Measurements from ENCODE around the gene PRKD1. TPM values are rescaled to one million over a fixed set of nuclear protein-coding genes. Genes with fewer than 3 reads are reported as not detected.

Gene PRKD1
- total RNA-seq, 3 donors from 2014 or later (not counting 1 experiment from before 2014, with no cell fraction given): not detected

DNA sequence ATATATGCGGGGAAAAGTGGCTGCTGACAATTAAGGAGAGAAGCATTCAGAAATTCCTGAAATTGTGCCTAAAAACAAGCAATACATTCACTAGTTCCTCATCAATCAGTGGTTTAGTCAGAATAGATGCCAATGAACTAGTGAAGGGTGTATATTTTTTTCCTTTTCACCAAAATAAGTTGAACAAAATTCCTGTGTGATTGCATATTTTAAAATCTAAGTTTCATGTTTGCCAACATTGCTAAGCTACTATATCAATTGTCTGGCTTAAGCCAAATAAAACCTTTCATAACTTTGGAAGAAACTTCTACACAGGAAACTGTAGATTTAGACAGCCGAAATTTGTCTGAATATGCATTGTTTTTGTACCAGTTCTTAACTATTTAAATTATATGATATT is 8.7 kb downstream of the PRKD1 start:
- Histone ChIP-seq H3K4me3 (ENCODE audit: low read length) (no peak overlapping the region), H3K36me3 (ENCODE audit: control insufficient read depth, insufficient read depth, low read length) (no peaks in the 10 kb centered on the region), H3K9me3 (ENCODE audit: control insufficient read depth, insufficient read depth, low read length) (no peaks in the 10 kb centered on the region), H3K27ac (ENCODE audit: low read length) (no peak overlapping the region), H3K27me3 (ENCODE audit: control insufficient read depth, insufficient read depth, low read length) (no peaks in the 10 kb centered on the region), H3K4me1 (ENCODE audit: control insufficient read depth, insufficient read depth, low read length) (no peaks in the 10 kb centered on the region)
- no peak for DNase-seq
- H3K27ac Mint-ChIP-seq: no peak overlapping the region
- H3K4me3 Mint-ChIP-seq: no peak overlapping the region
- H3K27me3 Mint-ChIP-seq (ENCODE audit: low read depth in 2 of 2): no peaks in the 10 kb centered on the region
- H3K36me3 Mint-ChIP-seq: no peaks in the 10 kb centered on the region
- ATAC-seq: no peak
- intact Hi-C loops (cut with micrococcal nuclease): no loop called here
- no CpG with 5 or more reads among the region's 2 CpGs for WGBS (ENCODE audit: insufficient coverage)
- no peaks in the 10 kb centered on the region for H3K4me1 Mint-ChIP-seq
- peaks cover 2 to 8% of the 10 kb centered on the region in 2 donors for H3K9me3 Mint-ChIP-seq
- TF ChIP-seq, protein P1, sequence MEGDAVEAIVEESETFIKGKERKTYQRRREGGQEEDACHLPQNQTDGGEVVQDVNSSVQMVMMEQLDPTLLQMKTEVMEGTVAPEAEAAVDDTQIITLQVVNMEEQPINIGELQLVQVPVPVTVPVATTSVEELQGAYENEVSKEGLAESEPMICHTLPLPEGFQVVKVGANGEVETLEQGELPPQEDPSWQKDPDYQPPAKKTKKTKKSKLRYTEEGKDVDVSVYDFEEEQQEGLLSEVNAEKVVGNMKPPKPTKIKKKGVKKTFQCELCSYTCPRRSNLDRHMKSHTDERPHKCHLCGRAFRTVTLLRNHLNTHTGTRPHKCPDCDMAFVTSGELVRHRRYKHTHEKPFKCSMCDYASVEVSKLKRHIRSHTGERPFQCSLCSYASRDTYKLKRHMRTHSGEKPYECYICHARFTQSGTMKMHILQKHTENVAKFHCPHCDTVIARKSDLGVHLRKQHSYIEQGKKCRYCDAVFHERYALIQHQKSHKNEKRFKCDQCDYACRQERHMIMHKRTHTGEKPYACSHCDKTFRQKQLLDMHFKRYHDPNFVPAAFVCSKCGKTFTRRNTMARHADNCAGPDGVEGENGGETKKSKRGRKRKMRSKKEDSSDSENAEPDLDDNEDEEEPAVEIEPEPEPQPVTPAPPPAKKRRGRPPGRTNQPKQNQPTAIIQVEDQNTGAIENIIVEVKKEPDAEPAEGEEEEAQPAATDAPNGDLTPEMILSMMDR (IDR thresholded peaks at IDR 0.05): no peak

DNA sequence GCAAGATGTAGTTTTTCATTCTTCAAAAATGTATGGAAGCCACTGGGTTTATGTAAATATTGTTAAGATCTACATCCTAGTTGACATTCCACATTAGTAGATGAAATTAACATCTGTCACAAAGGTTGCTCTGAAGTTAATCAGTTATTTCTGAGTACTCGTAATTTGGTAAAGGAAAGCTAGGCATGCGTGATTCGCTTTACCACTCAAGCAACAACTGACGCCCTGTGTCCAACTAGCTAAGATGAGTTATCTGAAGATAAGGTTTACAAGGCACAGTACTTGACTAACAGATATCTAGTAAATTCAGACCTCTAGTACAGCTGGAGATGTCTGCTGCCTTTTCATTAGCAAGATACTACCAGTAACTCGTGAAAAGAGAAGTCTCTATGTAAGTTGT is 14.1 kb downstream of the PRKD1 start:
- H3K4me1 ChIP-seq (ENCODE audit: control insufficient read depth, insufficient read depth, low read length): no peaks in the 10 kb centered on the region
- ATAC-seq: no peak
- H3K4me3 ChIP-seq (ENCODE audit: low read length): no peak overlapping the region
- WGBS (ENCODE audit: insufficient coverage): 91% methylated on average over 5 of the region's 5 CpGs
- TF ChIP-seq, protein P1 (IDR thresholded peaks at IDR 0.05): no peak
- DNase-seq: no peak
- H3K9me3 Mint-ChIP-seq: peaks cover 5 to 7% of the 10 kb centered on the region in 2 donors
- H3K27me3 Mint-ChIP-seq (ENCODE audit: low read depth in 2 of 2): no peaks in the 10 kb centered on the region
- H3K36me3 Mint-ChIP-seq: no peaks in the 10 kb centered on the region
- H3K27ac ChIP-seq (ENCODE audit: low read length): no peak overlapping the region
- no peak overlapping the region for H3K4me3 Mint-ChIP-seq
- no peaks in the 10 kb centered on the region for H3K27me3 ChIP-seq (ENCODE audit: control insufficient read depth, insufficient read depth, low read length)
- no peak overlapping the region for H3K27ac Mint-ChIP-seq
- no peaks in the 10 kb centered on the region for H3K4me1 Mint-ChIP-seq
- H3K36me3 ChIP-seq (ENCODE audit: control insufficient read depth, insufficient read depth, low read length): no peaks in the 10 kb centered on the region
- intact Hi-C loops (cut with micrococcal nuclease): no loop called here
- no peaks in the 10 kb centered on the region for H3K9me3 ChIP-seq (ENCODE audit: control insufficient read depth, insufficient read depth, low read length)

DNA sequence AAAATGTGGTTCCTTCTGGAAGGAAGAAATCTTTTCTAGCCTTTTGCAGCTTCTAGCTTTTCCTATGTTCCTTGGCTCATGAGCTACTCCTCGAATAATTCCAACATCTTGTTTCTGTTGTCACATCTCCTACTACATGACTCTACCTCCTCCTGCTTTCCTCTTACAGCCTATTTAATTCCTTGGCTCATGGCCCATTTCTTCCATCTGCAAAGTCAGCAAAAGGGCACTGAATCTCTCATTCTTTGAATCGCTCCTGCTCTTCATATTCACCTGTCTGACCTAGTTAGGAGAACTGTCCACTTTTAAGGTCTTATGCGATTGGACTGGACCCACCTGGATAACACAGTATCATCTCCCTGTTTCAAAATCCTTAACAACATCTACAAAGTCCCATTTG is 15.8 kb downstream of the PRKD1 start:
- Mint-ChIP-seq H3K4me3 (no peak overlapping the region), H3K4me1 (no peaks in the 10 kb centered on the region)

More for the DNA sequence above, 15.8 kb downstream of the PRKD1 start:
- Histone ChIP-seq H3K27me3 (ENCODE audit: control insufficient read depth, insufficient read depth, low read length) (no peaks in the 10 kb centered on the region), H3K4me1 (ENCODE audit: control insufficient read depth, insufficient read depth, low read length) (no peaks in the 10 kb centered on the region), H3K9me3 (ENCODE audit: control insufficient read depth, insufficient read depth, low read length) (no peaks in the 10 kb centered on the region), H3K27ac (ENCODE audit: low read length) (no peak overlapping the region), H3K36me3 (ENCODE audit: control insufficient read depth, insufficient read depth, low read length) (no peaks in the 10 kb centered on the region), H3K4me3 (ENCODE audit: low read length) (no peak overlapping the region)
- no peaks in the 10 kb centered on the region for H3K27me3 Mint-ChIP-seq (ENCODE audit: low read depth in 2 of 2)
- TF ChIP-seq, protein P1 (IDR thresholded peaks at IDR 0.05): no peak
- 82% methylated on average over 3 of the region's 3 CpGs for WGBS (ENCODE audit: insufficient coverage)
- peaks cover 6 to 7% of the 10 kb centered on the region in 2 donors for H3K9me3 Mint-ChIP-seq
- DNase-seq: no peak
- no peaks in the 10 kb centered on the region for H3K36me3 Mint-ChIP-seq
- intact Hi-C loops (cut with micrococcal nuclease): no loop called here
- no peak overlapping the region for H3K27ac Mint-ChIP-seq
- no peak for ATAC-seq
